ENCODE measurements around the gene MXD1.
"Not testable (repeated sequence)": the region's sequence is repeated elsewhere in the genome, so short reads cannot be mapped to it uniquely, and the experiment has no call there.

MXD1 gene

GRCh38 chr2:69914950-69915945 is at the start of gene MXD1:
Gene MXD1, plus strand, starts transcription at chr2:69915109. Its CDS starts 222 bp downstream, at chr2:69915331.
- H3K4me3 ChIP-seq (ENCODE audit: low read depth, low read length) = peak within 1 kb of the TSS; percentile 86
- no peak for TF ChIP-seq CTCF (IDR thresholded peaks at IDR 0.05; ENCODE audit: low read depth, low read length)

GRCh38 chr2:69888451-69888850 is 26.5 kb upstream of the MXD1 start:
- no peak for TF ChIP-seq CTCF (IDR thresholded peaks at IDR 0.05; ENCODE audit: low read depth, low read length)
- no peak overlapping the region for H3K4me3 ChIP-seq (ENCODE audit: low read depth, low read length)

GRCh38 chr2:69889302-69889701 is 25.6 kb upstream of the MXD1 start:
- TF ChIP-seq CTCF (IDR thresholded peaks at IDR 0.05; ENCODE audit: low read depth, low read length) = no peak
- H3K4me3 ChIP-seq (ENCODE audit: low read depth, low read length) = no peak overlapping the region

GRCh38 chr2:69890881-69891280 is 24.0 kb upstream of the MXD1 start:
- no peak overlapping the region for H3K4me3 ChIP-seq (ENCODE audit: low read depth, low read length)
- TF ChIP-seq CTCF (IDR thresholded peaks at IDR 0.05; ENCODE audit: low read depth, low read length) = no peak

GRCh38 chr2:69892838-69893424 is 22.0 kb upstream of the MXD1 start:
- H3K4me3 ChIP-seq (ENCODE audit: low read depth, low read length) = not testable (repeated sequence)

- peak within 1 kb of the TSS; percentile 68 for H3K4me3 ChIP-seq (ENCODE audit: low read depth, low read length)
- no peak for TF ChIP-seq CTCF (IDR thresholded peaks at IDR 0.05; ENCODE audit: low read depth, low read length)
Observed at GRCh38 chr2:69893684-69894551, 21.0 kb upstream of the MXD1 start, which contains the start of gene SNRNP27. Gene SNRNP27, plus strand, starts transcription at chr2:69893956. Its CDS starts 29 bp downstream, at chr2:69893985.

GRCh38 chr2:69894737-69895136 is 20.2 kb upstream of the MXD1 start:
- H3K4me3 ChIP-seq (ENCODE audit: low read depth, low read length) = peak overlapping the region; percentile 68

Data from WI38 (cell line).